Measurements from ENCODE around the gene ABCB9.
"Not testable (repeated sequence)": the region's sequence is repeated elsewhere in the genome, so short reads cannot be mapped to it uniquely, and the experiment has no call there.

The ABCB9 gene

DNA sequence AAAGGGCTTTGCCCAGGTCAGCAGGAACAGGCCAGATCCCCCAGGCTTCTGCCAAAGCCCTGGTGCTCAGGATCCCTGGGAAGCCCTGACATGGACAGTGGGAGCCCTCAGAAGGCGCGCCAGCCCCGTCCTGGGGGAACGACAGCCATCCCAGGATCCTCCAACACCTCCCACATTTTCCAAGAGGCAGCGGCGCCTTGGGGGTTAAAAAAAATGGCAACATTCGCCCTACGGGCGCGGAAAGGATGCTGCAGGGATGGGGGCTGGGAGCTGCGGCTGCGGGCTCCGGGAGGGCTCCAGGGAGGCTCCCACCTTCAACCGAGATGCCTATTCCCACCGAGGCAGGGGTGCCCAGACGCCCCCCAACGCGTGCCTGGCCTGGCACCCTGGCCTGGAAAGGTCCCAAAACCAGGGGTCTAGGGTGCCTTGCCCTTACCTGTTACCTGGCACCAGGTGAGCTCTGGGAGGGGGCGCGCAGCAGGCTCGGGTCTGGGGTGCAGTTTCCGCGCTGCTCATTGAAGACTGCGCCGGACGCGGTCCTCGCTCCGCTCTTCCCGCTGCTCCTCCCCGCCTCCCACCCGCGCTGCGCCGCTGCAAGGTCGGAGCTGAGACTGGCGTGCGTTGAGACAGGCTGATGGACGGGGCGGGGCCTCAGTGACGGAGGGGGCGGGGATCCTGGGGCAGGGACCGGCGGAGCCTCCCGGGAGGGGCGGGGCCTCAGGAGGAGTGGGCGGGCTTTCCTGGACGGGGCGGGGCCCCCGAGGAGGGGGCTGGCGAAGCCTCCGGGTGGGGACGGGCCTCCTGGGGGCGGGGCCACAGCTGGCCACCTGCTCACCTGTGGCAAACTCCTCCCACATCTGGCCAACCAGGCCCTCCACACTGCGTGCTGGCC, at the start of gene ABCB9:
ABCB9 (minus strand) TSS at position 613 of the 892 bp plus-strand sequence. CDS start 6,228 bp downstream, outside the sequence.
- no peak for DNase-seq

- not testable (repeated sequence) for DNase-seq
Observed at GRCh38 chr12:123014473-123014872, 48.2 kb upstream of the ABCB9 start.

DNA sequence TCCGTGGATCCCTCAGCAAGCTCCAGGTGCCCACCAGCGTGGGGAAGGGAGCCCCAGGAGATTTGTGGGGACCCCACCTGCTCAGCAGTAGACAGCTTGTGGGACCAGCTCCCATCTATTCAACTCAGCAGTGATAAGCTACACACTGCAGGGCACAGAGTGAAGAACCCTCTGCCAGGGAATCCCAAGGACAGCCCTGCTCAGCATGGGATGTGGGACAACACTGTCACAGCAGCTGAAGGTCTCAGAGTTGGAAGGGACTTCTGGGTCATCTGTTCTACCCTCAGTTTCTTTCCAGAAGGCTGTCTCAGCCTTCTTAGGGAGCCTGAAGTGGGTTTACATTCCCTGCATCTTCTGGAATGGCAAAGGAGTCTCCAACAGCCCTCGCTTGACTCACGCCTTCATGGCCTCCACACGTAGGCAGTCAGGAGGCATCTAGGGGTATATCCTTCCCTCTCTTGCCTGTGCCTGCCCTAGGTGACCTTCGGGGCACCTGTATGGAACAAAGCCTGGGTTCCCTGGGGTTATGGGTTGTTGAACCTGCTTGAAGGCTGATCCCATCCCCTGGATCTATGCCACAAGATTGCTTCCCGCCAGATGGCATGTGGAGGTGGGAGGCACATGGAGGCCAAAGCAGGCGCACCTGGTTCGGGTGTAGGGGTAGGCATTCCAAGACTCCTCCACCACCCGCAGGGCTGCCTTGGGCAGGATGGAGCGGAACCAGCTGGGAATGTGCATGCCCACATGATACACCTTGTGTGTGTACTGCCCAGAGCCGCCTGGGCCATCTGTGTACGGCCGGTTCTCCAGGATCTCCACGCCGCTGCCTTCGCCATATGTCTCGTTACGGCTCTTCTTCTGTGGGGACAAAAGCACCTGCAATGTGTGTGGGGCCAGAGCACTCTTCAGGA, 47.2 kb upstream of the ABCB9 start:
- no peak for DNase-seq

DNA sequence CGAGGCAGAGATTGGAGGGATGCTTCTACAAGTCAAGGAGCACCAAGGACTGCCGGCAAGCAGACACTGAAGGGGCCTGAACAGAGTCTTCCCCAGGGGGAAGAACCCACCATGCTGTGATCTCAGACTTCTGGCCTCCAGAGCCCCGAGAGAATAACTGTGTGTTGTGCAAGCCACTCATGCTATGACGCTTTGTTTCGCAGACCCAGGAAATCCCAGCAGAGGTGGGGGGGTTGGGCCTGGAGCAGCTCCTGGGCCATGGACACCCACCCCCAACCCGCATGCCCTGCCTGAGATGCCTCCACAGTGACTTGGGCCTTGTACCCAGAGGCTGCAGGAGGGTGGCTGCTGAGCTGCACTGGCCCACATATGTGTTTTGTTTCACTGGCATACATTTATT, 45.4 kb upstream of the ABCB9 start:
- no peak for DNase-seq

DNA sequence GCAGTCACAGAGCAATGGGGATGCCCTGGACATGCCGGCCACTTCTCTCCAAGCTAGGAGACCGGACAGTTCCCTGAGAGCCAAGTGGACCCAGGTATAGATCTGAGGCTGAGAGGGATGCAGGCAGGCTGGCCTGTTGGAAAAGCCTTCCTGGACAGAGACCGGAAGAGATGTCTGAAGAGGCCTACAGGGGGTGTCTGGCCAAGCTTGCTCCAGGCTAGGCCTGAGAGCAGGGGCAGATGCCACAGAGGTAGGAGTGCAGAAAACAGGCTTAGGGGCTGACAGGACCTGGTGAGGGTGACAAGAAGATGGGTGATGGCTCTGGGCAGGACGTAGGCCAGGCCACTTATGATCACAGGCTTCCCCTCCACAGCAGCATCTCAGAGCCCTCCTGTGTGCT, 44.4 kb upstream of the ABCB9 start:
- DNase-seq, result no peak

DNA sequence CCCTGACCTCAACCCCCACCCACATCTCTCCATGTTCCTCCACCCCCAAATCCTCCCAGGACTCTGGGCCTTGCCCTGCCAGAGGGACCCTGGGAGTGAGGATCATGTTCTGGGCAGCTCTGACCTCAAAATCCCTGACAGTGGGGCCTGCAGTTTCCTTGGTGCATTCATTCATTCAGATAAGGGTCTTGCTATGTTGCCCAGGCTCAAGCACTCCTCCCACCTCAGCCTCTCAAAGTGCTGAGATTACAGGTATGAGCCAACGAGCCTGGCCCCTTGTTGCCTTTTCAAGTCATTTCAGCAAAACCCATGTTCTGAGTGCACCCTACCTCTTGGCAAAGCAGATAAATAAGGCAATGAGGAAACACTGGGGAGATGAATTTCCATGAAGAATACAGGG, 43.8 kb upstream of the ABCB9 start:
- no peak for DNase-seq

DNA sequence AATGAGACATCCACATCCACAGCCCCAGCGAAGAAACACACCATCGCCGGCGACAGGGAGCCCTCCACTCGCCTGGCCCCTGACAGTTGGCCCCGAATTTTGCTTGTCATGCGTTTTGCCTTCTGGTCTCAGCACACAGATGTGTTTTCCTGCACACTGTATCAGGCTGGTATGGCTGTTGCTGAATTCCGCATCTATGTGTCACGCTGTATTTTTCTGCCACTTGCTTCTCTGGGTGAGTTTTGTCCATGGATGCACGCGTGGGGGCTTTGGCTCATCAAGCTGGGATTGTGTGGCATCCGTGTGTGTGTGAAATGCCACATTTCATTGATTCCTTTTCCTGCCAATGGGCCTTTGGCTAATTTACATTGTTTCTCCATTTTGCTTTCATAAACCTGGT, 40.7 kb upstream of the ABCB9 start:
- no peak for DNase-seq

DNA sequence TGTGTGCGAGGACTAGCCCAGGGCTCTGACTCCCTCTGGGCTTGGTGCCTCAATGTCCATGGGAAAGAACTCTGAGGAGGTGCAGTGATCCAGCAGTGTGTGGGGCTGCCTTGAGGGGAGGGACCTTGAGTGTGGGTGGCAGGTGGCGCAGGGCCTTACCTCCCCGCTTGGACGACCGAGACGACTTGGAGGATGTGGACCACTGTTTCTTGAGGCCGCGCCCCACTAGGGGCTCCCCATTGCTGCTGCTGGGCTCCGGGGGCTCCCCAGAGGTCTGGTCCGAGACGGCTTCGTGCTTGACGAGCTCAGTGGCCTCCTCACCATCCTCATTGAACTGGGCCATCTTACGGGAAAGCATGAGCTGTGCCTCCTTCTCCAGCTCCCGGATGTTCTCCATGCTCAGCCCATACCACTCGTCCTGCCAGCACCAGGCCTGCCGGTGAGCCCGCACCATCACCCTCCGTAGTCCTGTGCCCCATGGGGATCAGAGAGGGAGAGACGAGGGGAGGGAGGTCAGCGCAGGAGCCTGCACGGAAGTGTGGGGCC, 38.9 kb upstream of the ABCB9 start:
- no peak for DNase-seq

DNA sequence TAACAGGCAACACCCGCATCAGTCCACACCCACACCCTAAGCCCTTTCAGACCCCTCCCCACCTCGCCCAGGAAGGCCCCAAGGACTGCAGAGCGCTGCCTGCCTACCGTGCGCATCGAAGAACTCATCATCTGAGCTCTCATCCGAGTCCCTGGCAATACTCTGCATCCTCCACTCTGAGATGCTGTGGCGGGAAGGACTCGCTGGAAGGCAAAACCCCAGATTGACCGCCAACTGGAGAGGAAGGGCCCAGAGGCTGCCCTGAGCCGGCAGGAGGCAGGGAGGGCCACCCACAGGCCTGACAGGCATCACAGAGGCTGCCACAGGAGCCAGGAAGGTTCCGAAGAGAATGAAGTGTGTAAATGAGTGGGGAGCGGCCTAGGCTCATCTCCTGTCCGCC, 38.0 kb upstream of the ABCB9 start:
- no peak for DNase-seq

- no peak for DNase-seq
Observed at GRCh38 chr12:123003257-123003656, 37.0 kb upstream of the ABCB9 start.

GRCh38 chr12:123001464-123001863, 35.2 kb upstream of the ABCB9 start:
- DNase-seq, result no peak

DNA sequence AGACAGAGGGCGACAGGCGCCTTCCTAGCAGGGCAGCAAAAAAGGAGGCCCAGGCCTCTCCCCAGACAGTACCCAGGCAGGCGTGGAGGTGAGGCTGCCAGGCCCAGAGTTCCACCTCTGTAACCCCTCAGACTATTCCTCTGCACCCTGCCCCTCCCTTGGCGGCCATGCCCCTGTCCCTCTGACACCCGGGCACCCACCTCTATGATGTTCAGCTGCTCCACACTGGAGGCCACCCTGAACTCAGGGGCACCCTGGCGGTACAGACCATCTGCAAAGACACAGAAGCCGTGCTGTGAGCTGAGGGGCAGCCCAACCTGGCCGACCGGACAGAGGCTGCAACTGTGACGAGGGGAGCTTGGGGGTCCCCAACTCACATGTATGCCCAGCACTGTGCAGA, 34.3 kb upstream of the ABCB9 start:
- no peak for DNase-seq

DNA sequence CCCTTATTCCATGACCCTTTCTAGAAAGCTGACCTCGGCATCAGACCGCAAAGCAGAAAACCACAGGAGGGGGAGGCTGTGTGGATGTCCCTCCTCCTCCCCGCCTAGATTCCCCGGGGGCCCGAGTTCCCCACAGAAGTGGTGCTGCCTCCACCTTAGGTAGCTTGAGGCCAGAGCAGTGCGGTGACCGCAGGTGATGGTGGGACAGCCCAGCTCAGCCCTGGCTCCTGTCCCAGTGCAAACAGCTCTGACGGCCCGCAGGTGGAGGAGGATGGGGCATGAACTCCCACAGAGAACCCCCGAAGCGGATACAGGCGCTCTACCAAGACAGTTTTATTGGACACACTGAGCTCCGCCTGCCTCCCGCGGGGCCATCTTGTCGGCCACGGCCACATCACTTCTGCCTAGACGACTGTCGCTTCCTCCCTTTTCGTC, 33.7 kb upstream of the ABCB9 start:
- DNase-seq, result no peak

- no peak for DNase-seq
Observed at GRCh38 chr12:122999196-122999946, 33.1 kb upstream of the ABCB9 start.

DNA sequence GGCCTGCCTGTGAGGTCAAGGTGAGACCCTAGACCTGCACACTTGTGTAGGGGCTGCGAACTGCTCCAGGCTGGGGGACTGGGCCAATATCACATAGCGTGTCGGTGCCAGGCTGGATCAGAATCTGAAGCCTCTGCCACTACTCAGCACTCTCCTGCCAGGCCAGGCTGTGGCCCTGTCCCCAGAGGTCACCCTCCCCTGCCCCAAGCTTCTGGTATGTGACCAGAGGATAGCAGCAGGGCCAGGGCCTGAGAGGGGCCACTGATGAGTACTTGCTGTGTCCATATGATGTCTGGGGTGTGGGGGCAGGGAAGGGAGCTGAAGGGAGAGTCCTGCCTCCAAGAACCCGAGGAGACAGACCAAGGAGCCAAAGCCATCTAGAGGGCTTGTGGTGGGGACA, 32.1 kb upstream of the ABCB9 start:
- no peak for DNase-seq

DNA sequence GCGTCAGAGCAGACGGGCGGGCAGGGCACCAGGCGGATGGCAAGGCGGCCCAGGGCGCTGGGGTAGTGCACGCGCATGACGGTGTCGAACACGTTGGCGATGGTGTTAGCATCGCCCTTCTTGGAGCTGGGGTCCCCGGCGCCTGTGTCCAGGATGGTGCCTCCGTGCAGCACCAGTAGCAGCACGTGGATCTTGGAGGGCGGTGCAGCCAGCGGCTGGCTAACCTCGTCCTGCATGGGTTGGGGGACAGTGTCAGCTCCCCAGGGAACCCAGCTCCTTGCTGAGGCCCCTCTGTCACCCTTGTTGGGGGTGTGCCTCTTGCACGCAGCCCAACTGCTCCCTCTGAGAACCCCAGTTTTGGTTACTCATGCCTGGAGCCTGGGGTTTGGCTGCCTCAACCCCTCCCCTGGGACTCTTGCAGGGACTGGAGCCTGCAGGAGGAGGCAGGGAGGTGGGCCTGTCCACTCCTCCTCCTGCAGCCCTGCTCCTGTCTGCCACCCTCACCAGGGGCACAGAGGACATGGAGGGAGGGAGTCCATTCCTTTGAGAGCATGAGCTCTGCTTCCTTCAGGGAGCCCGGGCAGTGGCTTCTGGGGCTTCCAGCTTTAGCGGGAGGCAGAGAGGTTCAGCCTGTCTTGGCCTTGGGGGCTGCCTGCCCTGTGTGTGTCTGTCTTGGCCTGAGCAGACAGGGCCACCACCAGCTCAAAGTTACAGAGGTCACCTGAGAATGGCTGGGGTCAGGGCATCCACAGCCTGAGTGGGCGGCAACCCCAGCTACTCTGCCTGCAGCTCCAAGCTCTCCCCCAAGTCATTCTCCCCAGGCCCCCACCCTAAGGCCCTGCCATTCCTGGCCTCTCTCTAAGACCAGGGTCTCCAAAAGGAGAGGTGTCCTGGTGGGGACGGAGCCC, 31.3 kb upstream of the ABCB9 start:
- no peak for DNase-seq

DNA sequence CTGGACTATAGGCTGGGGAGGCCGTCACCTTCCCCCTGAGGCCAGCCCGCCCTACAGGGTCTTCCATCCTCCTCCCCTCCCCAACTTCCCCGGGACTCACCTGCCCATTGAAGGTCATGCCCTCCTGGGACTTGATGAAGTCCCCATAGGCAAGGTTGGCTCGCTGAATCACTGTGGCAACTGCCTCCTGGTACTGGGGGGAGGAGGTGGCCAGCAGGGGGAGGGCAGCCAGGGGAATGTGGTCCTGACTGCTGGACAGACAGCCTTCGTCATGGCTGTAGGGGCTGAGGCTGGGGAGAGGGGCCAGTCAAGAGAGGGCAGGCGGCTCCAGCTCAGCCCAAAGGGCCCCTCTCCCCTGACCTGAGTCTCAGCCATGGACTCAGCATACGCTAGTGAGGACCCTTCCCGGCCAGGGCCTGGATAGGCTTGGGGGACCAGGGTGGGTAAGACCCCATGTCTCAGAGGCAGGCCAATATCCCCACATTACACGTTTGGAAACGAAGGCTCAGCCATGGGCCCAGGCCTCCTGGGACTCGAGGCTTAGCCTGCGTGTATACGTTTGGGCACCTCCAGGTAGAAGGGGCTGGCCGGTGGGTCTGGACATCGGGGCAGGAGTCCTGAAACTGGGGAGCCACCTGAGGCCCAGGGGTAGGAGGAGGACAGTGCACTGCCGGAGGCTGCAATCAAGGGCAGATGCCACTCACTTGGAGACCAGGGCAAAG, 30.5 kb upstream of the ABCB9 start:
- DNase-seq, result no peak

- DNase-seq, result no peak
Observed at GRCh38 chr12:122996188-122996601, 29.9 kb upstream of the ABCB9 start.

GRCh38 chr12:122995503-122996187, 29.4 kb upstream of the ABCB9 start:
- DNase-seq, result no peak

- DNase-seq, result no peak
Observed at GRCh38 chr12:122994781-122995502, 28.7 kb upstream of the ABCB9 start.

Measured in NCI-H1436 treated with DMSO at 0.1 percent for 48 hours (cell line).